IPS-18c (cell line): ENCODE data around the gene TRIM17.

Source experiments
- H3K4me3 ChIP-seq: 2 replicates; pipeline ENCODE4 v1.7.0; 2013; ENCODE audit warnings: low read depth, mild to moderate bottlenecking, low read length, moderate library complexity; ENCODE audit not compliant: insufficient read depth
- H3K9me3 ChIP-seq: one replicate; pipeline ENCODE4 v1.6.1; 2013; ENCODE audit warnings: mild to moderate bottlenecking, low read length, moderate library complexity; ENCODE audit not compliant: control insufficient read depth, insufficient read depth

TRIM17 gene

DNA sequence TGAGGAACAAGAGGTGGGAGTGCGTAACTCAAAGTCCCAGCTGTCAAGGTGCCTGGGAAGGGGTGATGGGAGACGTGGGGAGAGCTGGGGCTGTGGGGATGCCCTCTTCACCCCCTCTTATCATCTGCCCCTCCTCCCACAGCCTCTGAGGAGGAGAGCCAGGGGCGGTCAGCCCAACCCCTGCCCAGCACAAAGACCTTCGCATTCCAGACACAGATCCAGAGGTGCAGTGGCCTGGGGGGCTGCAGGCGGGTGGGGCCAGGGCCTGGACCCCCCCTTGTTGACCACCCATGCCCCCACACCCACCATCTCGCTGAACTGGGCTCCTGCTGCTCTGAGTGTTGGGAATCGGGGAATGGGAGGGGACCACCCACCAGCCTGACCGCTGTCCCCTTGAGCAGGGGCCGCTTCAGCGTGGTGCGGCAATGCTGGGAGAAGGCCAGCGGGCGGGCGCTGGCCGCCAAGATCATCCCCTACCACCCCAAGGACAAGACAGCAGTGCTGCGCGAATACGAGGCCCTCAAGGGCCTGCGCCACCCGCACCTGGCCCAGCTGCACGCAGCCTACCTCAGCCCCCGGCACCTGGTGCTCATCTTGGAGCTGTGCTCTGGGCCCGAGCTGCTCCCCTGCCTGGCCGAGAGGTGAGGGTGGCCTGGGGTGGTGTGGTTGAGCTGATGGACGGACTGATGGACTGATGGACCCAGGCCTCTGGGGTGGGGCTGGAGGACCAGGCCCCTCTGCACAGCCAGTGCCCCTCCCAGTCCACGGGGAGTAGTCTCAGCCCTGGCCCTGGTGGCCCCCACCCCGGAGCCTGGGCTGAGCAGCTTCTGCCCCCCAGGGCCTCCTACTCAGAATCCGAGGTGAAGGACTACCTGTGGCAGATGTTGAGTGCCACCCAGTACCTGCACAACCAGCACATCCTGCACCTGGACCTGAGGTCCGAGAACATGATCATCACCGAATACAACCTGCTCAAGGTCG is 39.7 kb downstream of the TRIM17 start:
- no peak overlapping the region; the same call in 1 of the 2 replicates for H3K4me3 ChIP-seq
- peaks cover 2% of the 10 kb centered on the region for H3K9me3 ChIP-seq

DNA sequence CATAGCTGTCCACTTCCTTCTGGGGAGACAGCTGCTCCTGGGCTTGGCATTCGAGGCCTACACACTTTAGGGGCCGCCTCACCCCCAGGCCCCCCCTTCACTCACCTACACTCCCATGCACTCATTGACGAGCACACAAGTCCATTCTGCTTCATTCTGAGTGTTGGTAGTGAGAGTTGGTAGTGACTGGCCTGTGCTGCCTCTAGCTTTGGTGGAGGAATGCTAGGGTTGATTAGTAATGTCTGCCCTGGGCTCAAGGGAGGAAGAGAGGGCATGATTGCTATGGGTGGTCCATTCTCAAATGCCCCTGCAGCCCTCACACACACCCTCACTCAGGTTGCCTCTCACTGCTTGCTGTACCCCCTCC is 40.4 kb downstream of the TRIM17 start:
- Histone ChIP-seq H3K9me3 (peaks cover 2% of the 10 kb centered on the region), H3K4me3 (no peak overlapping the region; the same call in 1 of the 2 replicates)

DNA sequence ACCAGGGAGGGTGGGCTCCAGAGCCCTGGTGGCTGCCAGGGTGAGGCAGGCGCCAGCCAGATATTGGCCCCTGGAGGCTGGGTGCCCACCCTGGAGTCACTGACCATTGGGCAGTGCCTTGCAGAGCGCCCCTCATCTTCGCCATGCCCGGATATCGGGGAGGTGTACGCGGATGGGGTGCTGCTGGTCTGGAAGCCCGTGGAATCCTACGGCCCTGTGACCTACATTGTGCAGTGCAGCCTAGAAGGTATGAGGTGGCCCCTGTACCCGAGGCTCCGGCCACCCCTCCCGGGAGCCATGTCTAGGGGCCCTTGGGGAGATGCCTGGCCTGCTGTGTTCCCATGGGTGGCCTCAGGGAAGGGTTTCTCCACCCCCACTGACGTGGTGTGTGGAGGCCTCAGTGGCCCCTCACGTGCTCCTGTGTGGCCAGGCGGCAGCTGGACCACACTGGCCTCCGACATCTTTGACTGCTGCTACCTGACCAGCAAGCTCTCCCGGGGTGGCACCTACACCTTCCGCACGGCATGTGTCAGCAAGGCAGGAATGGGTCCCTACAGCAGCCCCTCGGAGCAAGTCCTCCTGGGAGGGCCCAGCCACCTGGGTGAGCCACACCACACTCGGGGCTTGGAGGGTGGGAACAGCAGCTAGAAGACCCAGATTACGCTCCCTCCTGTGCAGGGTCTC is 40.9 kb downstream of the TRIM17 start:
- H3K4me3 ChIP-seq = no peak overlapping the region

DNA sequence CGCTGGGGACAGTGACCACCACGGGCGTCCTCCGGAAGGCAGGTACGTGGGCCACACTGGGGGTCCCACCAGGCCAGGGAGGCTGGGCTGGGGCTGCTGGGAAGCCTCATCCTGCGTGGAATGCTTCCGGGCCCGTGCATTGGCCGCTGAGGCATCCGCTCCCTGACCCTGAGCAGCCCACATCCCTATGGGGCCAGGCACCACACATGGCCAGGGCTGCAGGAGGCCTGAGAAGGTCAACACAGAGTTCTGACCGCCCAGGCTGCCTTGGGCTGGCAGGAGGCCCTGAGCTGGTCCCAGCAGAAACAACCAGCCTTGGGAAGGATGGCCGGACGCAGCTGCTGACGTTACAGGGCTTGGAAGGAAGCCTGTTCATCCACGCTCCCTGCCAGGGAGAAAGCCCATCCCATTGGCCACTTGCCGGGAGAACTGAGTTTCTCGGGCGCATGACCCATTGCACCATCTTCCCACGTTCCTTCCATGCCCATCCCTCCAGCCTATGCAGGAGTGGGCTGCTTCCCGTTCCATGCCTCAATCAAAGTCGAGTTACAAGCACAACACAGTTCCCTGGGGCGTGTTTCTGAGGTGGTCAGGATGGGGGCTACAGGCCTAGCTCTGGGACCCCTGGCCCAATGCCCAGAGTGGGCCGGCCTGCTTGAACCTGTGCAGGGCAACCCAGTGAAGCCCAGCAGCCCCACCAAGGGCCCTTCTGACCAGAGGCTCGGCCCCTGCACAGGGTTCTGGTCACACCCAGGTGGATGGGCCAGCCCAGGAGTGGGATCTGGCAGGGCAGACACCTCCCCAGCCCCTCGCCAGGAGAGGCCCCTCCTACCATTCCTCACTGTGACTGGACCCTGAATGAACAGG is 41.7 kb downstream of the TRIM17 start:
- Histone ChIP-seq H3K4me3 (no peak overlapping the region), H3K9me3 (peaks cover 2% of the 10 kb centered on the region)

More for the DNA sequence above, 40.9 kb downstream of the TRIM17 start:
- peaks cover 2% of the 10 kb centered on the region for H3K9me3 ChIP-seq

DNA sequence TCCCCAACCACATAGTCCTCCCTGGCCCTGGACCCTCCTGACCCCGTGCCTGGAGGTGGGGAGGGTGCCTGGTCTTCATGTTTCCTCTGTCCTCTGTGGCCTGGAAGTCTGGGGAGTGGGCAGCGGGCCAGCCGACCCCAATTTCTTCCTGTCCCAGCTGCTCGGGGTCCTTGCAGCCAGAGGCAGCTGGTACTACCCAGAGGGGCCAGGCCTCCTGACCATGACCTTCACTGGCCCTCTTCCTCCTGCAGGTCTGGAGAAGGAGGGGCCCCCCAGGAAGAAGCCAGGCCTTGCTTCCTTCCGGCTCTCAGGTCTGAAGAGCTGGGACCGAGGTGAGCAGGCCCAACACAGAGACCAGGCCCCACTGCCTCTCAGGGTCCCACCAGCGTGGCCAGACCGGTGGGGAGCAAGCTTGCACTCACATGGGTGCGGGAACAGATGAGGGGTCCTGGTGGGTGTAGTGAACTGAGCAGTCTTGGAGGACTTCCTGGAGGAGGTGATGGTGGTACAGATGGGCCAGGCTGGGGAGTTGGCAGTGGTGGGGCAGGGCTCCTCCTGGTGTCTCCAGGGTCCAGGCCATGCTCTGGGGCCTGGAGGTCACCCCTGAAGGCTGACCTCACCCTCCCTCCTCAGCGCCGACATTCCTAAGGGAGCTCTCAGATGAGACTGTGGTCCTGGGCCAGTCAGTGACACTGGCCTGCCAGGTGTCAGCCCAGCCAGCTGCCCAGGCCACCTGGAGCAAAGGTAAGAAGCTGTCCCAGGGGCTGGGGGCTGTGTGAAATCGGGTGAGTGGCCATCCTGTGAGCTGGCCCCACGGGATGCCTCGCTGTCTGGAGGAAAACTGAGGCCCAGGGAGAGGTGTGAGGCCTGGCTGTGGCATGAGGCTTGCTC is 42.7 kb downstream of the TRIM17 start:
- H3K4me3 ChIP-seq = no peak overlapping the region

DNA sequence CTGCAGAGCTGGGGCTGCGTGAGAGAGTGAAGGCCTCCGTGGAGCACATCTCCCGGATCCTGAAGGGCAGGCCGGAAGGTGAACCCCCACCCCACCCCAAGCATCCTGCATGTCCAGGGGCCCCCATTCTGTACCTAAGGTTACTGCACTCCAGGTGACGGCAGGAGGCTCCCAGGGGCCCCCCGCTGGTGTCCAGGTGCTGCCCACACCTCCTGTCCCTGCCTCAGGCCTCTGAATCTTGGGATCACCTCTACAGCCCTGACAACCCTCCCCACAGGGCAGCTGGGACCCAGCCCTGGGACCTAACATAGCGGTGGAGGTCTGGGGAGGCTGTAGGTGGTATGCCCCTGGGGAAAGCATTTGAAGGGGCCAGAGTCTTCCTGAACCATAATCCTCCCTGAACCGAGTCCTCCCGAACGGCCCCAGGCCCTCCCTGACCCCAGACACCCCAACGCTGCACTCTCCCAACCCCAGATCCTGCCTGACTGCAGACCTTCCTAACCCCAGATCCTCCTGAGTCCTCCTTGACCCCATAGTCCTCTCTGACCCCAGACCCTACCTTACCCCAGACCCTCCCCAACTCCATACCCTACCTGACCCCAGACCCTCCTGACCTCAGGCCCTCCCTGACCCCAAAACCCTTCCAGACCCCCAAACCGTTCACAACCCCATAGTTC is 43.5 kb downstream of the TRIM17 start:
- Histone ChIP-seq H3K9me3 (no peaks in the 10 kb centered on the region), H3K4me3 (no peak overlapping the region)

More for the DNA sequence above, 42.7 kb downstream of the TRIM17 start:
- H3K9me3 ChIP-seq = peaks cover 2% of the 10 kb centered on the region

DNA sequence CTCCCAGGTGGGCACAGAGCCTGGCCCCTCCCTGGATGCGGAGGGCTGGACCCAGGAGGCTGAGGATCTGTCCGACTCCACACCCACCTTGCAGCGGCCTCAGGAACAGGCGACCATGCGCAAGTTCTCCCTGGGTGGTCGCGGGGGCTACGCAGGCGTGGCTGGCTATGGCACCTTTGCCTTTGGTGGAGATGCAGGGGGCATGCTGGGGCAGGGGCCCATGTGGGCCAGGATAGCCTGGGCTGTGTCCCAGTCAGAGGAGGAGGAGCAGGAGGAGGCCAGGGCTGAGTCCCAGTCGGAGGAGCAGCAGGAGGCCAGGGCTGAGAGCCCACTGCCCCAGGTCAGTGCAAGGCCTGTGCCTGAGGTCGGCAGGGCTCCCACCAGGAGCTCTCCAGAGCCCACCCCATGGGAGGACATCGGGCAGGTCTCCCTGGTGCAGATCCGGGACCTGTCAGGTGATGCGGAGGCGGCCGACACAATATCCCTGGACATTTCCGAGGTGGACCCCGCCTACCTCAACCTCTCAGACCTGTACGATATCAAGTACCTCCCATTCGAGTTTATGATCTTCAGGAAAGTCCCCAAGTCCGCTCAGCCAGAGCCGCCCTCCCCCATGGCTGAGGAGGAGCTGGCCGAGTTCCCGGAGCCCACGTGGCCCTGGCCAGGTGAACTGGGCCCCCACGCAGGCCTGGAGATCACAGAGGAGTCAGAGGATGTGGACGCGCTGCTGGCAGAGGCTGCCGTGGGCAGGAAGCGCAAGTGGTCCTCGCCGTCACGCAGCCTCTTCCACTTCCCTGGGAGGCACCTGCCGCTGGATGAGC is 44.3 kb downstream of the TRIM17 start:
- no peak overlapping the region for H3K4me3 ChIP-seq
- H3K9me3 ChIP-seq = no peaks in the 10 kb centered on the region

DNA sequence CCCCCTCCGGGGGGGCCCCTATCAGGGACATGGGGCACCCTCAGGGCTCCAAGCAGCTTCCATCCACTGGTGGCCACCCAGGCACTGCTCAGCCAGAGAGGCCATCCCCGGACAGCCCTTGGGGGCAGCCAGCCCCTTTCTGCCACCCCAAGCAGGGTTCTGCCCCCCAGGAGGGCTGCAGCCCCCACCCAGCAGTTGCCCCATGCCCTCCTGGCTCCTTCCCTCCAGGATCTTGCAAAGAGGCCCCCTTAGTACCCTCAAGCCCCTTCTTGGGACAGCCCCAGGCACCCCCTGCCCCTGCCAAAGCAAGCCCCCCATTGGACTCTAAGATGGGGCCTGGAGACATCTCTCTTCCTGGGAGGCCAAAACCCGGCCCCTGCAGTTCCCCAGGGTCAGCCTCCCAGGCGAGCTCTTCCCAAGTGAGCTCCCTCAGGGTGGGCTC is 44.9 kb downstream of the TRIM17 start:
- Histone ChIP-seq H3K4me3 (no peak overlapping the region), H3K9me3 (no peaks in the 10 kb centered on the region)

DNA sequence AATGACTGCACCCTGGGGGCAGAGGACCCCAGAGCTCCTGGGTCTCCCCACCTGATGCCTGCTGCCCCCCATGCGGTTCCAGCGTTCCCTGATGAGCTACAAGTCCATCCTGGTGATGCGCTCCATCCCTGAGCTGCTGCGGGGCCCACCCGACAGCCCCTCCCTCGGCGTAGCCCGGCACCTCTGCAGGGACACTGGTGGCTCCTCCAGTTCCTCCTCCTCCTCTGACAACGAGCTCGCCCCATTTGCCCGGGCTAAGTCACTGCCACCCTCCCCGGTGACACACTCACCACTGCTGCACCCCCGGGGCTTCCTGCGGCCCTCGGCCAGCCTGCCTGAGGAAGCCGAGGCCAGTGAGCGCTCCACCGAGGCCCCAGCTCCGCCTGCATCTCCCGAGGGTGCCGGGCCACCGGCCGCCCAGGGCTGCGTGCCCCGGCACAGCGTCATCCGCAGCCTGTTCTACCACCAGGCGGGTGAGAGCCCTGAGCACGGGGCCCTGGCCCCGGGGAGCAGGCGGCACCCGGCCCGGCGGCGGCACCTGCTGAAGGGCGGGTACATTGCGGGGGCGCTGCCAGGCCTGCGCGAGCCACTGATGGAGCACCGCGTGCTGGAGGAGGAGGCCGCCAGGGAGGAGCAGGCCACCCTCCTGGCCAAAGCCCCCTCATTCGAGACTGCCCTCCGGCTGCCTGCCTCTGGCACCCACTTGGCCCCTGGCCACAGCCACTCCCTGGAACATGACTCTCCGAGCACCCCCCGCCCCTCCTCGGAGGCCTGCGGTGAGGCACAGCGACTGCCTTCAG is 45.5 kb downstream of the TRIM17 start:
- no peaks in the 10 kb centered on the region for H3K9me3 ChIP-seq

DNA sequence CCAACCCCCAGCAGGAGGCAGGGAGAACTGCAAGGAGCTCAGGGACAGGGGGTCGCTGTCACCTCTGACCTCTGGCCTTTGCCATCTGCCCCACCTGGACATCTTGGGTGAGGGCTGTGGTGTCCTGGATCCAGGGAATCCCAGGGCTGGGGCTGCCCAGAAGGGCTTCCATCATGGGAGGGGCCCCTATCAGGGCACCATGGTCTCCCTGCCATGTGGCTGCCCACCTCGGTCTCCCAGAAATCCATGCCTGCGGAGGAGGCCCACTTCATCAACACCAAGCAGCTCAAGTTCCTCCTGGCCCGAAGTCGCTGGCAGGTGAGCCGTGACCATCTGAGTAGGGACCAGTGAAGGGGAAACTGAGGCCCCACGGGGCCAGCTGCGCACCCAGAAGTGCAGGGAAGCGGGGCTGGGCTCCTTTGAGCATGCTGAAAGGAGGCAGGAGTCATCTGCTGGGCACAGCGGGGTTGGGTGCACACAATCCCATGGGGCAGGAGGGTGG is 46.2 kb downstream of the TRIM17 start:
- Histone ChIP-seq H3K4me3 (no peak overlapping the region), H3K9me3 (no peaks in the 10 kb centered on the region)

More for the DNA sequence above, 45.5 kb downstream of the TRIM17 start:
- no peak overlapping the region for H3K4me3 ChIP-seq

DNA sequence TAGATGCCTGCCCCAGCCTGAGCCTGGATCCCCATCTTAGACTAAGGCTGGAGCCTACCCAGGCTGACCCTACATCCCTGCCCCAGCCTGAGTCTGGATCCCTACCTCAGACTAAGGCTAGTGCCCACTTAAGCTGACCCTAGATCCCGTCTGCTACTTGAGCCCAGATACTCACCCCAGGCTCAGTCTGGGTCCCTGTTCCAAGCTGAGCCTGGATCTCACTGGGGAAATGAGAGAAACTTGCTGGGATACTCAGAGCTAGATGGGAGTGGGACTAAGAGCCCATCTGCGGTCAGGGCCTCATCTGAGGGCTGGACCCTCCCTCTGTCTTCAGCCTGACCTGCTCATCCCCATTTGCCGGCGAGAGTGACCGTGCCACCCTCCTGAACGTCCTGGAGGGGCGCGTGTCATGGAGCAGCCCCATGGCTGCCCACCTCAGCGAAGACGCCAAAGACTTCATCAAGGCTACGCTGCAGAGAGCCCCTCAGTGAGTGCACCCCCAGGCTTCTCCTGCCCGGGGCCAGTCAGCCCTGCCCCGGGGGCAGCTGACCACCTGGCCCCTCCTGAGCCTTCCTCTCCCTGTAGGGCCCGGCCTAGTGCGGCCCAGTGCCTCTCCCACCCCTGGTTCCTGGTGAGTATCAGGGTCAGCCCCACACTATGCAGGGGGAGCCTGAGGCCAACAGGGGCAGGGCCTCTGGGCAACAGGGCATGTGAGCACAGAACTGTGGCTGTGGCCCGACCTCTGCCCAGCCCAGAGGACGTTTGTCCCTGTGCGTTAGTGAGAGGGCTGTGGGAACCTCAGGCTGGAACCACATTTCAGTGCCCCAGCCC is 46.8 kb downstream of the TRIM17 start:
- H3K9me3 ChIP-seq = no peaks in the 10 kb centered on the region

DNA sequence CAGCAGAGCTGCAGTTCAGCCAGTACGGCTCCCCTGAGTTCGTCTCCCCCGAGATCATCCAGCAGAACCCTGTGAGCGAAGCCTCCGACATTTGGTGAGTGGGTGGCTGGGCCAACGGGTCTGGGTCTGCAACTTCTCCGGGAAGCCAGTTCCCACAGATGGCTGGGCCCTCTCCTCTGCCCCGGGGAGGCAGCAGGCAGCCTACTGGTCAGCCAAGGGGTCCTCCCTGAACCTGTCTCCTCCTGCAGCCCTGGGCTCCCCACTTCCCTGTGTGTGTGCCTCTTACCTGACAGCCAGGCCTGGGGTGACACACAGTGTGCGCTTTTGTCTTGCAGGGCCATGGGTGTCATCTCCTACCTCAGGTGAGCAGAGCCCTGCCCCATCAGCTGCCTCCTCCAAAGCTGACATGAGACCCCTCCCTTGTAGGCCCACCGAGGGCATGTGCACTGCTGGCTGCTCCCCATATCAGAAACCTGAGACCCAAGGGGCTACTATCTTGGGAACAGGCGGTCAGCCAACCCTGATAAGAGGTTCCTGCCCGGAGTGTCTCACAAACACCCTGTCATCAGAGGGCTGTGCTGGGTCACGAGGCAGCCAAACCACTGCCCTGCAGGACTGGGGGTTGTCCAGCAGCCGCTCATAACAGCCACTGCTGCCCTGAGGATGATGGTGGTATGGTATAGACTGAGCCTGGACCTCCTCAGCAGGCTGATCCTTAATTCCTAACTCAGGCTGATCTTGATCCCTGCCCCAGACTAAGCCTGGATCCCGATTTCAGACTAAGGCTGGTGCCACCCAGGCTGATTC is 47.7 kb downstream of the TRIM17 start:
- H3K4me3 ChIP-seq = no peak overlapping the region
- no peaks in the 10 kb centered on the region for H3K9me3 ChIP-seq

More for the DNA sequence above, 46.8 kb downstream of the TRIM17 start:
- H3K4me3 ChIP-seq = no peak overlapping the region
